GM10266 (cell line): ENCODE measurements around the gene BTBD9.

ENCODE experiments used
- DNase-seq: peaks from one replicate; pipeline ENCODE4 v3.0.0; 2012; ENCODE audit errors: extremely low spot score
- CTCF ChIP-seq: IDR thresholded peaks from 2 replicates; pipeline ENCODE4 v1.5.1; 2012; ENCODE audit warnings: mild to moderate bottlenecking, low read depth; ENCODE audit not compliant: control insufficient read depth, insufficient read depth; ENCODE audit errors: missing control alignments

BTBD9 gene

DNA sequence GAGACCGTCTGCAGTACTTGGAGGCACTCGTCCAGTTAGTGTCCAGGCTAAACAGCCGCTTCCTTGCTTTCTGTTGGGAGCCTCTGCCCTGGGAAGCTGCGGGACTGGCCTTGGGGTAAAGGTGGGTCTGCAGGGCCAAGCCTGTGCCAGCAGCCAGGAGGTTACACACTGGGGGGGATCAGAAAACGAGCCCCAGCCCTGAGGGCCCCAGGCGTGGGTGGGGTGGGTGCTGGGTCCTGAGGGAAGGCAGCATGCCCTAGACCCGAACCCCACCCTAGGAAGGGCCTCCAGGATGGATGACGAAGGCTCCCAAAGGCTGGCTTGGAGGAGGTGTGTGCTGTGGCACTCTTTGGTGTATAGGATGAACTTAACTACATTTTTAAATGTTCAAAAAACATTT lies 485.0 kb downstream of the BTBD9 start:
- TF ChIP-seq CTCF = no peak
- no peak for DNase-seq

DNA sequence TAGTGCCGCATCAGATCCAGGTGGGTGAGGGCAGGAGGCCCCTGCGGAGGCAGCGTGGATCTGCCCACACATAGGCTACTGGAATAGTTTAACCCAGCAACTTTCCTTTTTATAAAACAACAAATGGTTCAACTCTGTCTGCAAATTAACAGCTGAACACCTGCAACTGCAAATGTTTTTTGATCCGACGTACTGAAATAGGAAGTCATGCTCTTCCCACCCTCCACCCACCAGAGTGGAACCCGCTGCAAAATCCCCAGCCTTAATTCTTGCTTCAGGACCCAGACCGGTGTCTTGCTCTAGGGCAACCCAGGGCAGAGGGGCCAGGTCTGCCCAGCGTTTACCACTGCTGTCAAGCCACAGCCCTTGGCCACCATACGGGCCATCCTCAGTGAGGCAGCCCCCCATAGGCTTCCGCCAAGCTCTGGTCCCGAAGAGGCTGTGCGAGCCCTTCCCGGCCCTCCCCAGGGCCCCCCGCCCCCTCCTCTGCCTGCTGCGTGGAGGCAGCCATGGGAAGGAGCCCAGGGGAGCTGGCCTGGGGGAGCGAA lies 485.9 kb downstream of the BTBD9 start:
- no peak for TF ChIP-seq CTCF

GRCh38 chr6:38153076-38153797 lies 486.5 kb downstream of the BTBD9 start:
- no peak for DNase-seq
- no peak for TF ChIP-seq CTCF

More for the DNA sequence above, 485.9 kb downstream of the BTBD9 start:
- no peak for DNase-seq

GRCh38 chr6:38152620-38153019 lies 487.1 kb downstream of the BTBD9 start:
- DNase-seq = no peak
- no peak for TF ChIP-seq CTCF

GRCh38 chr6:38151580-38152500 lies 487.9 kb downstream of the BTBD9 start:
- DNase-seq = no peak
- no peak for TF ChIP-seq CTCF

- DNase-seq = no peak
- TF ChIP-seq CTCF = no peak
Observed at GRCh38 chr6:38150681-38151296, 488.9 kb downstream of the BTBD9 start.
